Right lobe of liver (tissue), 4 donors: ENCODE results near the gene LCLAT1.

Experiments used
- CTCF ChIP-seq, 4 donors: fragments of 200-600 bp in 3 of 4; fragments of 450-650 bp in 1 of 4; IDR thresholded peaks; one replicate each; pipeline versions ENCODE4 v1.5.1 to v1.8.0; 2016 to 2022; ENCODE audit warnings: antibody characterized with exemption in 4 of 4, mild to moderate bottlenecking in 2 of 4
- POLR2A ChIP-seq: fragments of 450-650 bp; IDR thresholded peaks from one replicate; pipeline ENCODE4 v1.6.1; 2017; ENCODE audit warnings: antibody characterized with exemption, mild to moderate bottlenecking
- donor health status: DM: no; HTN: no; CAD: no.
- donor health status: DM: no; HTN: no; CAD: no.
- donor health status: DM: no; HTN: yes; CAD: no.

- TF ChIP-seq CTCF (IDR thresholded peaks at IDR 0.05), result no peak
- no peak for TF ChIP-seq POLR2A
Measured at GRCh38 chr2:30627151-30627550, 180.1 kb downstream of the LCLAT1 start.
